ENCODE measurements around the gene CELF1.
"Not testable (repeated sequence)": the region's sequence is repeated elsewhere in the genome, so short reads cannot be mapped to it uniquely, and the experiment has no call there.

CELF1 gene

GRCh38 chr11:47573321-47573720, 20.4 kb upstream of the CELF1 start:
- no peak for DNase-seq

DNA sequence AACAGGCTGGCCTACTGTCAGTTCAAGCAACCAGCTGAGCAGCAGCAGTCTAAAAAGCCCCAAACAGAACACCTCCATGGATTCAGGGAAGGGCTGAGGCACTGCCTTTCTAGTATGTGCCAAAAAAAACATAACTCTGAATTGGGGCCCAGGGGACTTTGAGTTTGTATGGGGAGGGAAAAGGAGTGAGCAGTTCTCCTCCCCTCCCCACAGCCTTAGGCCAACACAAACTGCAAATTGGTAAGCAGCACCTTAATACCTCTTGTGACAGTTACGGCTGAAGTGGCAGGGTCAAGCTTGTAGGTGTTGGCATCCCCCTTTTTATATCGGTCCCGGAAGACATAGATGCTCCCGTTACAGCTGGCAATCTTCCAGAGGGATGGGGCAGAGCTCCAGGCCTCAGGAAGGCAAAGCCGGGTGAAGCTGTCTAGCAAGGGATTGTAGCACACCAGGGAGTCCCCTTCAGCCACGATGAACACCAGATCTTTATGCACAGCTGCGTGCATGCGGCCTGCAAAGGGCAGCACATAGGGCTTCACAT, 19.9 kb upstream of the CELF1 start:
- no peak for DNase-seq

GRCh38 chr11:47571895-47572294, 19.0 kb upstream of the CELF1 start:
- no peak for DNase-seq

GRCh38 chr11:47571357-47571729, 18.4 kb upstream of the CELF1 start:
- no peak for DNase-seq

GRCh38 chr11:47570651-47571356, 17.9 kb upstream of the CELF1 start:
- peak; percentile 57 to 84 (median 80) for DNase-seq

GRCh38 chr11:47569646-47570045, 16.7 kb upstream of the CELF1 start:
- DNase-seq: no peak

DNA sequence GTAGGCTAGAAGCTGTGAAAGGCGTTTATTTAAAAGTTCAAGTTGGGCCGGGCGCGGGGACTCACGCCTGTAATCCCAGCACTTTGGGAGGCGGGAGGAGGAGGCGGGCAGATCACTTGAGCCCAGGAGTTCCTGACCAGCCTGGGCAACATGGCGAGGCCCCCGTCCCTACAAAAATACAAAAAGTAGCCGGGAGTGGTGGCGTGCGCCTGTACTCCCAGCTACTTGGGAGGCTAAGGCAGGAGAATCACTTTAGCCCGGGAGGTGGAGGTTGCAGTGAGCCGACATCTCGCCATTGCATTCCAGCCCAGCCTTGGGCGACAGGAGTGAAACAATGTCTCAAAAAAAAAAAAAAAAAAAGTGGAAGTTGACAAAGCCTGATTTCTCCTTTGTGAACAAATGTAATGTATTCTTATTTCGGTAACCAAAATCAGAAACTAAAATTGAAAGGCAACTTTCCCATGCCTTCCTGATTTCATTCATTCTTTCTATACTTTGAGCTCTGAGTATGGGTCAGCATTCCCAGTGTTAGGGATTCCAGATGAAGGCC, 13.3 kb upstream of the CELF1 start:
- peak in 3 of 4 experiments; percentile 41 to 56 (median 49) for DNase-seq

- peak; percentile 81 to 94 (median 88) for DNase-seq
Measured at GRCh38 chr11:47565340-47566148, 12.6 kb upstream of the CELF1 start, which contains the start of gene PTPMT1. TSS of gene PTPMT1 (plus strand) at chr11:47565599. CDS start at chr11:47565623, 24 bp downstream.

DNA sequence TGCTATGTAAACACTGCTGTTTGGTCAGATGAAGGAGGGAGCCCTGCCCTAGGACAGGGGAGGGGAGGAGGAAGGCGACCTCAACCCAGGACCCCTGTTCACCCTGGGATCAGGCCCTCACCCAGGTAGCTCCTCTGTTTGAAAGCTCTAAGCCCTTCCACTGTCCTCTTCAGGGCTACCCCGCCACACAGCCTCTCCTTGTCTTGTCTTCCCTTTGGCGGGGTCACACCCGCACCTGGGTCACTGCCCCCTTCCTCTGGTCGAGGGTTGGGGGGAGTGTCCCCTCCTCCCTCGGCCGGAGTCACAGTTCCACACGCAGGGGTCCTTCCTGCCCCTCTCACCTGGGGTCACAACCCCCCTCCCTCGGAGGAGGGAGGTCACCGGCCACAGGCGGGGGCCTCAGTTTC, 12.0 kb upstream of the CELF1 start:
- DNase-seq: no peak

DNA sequence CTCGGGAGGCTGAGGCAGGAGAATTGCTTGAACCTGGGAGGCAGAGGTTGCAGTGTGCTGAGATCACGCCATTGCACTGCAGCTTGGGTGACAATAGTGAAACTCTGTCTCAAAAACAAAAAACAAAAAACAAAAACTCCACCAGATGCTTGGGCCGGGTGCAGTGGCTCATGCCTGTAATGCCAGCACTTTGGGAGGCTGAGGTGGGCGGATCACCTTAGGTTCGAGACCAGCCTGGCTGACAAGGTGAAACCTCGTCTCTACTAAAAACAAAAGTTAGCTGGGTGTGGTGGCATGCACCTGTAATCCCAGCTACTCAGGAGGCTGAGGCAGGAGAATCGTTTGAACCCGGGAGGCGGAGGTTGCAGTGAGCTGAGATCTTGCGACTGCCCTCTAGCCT, 11.4 kb upstream of the CELF1 start:
- not testable (repeated sequence) for DNase-seq

GRCh38 chr11:47562393-47562792, 9.5 kb upstream of the CELF1 start:
- DNase-seq: not testable (repeated sequence)

DNA sequence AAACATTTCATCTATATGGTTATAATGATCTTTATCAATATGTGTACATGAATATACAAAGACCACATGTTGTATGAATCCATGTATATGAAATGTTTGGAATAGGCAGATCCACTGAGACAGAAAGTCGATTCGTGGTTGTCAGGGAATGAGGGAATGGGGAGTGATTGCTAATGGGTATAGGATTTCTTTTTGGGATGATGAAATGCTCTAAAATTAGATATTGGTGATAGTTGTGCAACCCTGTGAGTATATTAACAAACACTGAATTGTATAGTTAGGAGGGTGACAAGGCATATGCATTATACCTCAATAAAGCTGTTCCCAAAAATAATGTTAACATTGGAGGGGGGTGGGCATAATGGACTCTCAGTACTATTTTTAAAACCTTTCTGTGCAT, 7.5 kb upstream of the CELF1 start:
- DNase-seq: no peak

GRCh38 chr11:47558695-47559094, 5.8 kb upstream of the CELF1 start:
- no peak for DNase-seq

DNA sequence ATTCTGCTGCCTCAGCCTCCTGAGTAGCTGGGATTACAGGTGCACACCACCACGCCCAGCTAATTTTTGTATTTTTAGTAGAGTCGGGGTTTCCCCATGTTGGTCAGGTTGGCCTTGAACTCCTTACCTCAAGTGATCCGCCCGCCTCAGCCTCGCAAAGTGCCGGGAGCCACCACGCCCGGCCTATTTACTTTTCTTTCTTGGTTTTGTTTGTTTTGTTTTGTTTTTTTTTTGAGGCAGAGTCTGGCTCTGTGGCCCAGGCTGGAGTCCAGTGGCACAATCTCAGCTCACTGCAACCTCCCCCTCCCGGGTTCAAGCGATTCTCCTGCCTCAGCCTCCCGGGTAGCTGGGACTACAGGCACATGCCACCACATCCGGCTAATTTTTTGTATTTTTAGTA, 4.1 kb upstream of the CELF1 start:
- not testable (repeated sequence) for DNase-seq

- DNase-seq: no peak
Measured at GRCh38 chr11:47553406-47553743, 443 bp upstream of the CELF1 start.

- DNase-seq: peak; percentile 32 to 65 (median 50)
Measured at GRCh38 chr11:47552056-47552565, 821 bp downstream of the CELF1 start.

DNA sequence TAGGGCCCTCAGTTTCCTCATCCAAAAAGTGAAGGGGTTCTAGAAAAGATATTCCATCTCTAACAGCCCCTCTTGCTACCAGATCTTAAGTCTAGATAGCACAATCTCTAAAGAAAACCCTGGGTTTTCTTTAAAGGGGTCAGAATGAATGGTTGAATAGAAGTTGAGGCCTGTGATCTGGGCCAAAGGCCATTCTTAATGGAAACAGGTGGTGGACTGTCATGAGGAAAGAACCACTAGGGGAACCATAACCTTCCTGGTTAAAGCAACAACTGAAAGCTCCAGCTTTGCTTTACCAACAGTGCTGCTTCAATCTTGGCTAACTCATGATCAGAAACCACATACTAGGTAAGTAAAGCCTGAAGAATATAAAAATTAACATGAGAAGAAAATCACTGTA, 1.8 kb downstream of the CELF1 start:
- DNase-seq: peak in 3 of 4 experiments; percentile 45 to 49 (median 47)

DNA sequence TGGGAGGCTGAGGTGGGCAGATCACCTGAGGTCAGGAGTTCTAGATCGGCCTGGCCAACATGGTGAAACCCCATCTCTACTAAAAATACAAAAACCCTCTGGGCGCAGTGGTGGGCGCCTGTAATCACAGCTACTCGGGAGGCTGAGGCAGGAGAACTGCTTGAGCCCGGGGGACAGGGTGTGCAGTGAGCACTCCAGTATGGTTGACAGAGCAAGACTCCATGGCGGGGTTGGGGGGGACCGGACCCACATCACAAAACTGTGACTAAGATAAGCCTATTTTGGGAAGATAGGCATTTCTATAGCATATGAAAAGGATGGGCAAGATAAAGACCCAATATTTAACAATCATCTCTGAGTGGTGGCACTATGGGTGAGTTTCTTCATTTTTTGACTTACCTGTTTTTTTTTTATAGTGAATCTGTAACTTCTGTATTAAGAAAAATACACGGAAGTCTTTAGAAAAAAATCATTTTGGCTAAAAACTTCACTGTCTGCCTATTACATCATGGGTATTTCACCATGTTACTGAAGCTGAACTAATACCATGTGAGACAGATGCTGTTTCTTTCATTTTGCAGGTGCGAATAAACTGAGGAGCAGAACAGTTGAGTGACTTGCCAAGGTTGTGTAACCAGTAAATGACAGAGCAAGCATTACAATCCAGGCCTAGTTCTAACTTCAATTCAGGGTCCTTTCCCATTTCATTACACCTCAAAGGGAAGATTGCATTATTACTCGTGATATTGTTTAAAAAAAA, 2.5 kb downstream of the CELF1 start:
- DNase-seq: peak in 3 of 4 experiments; percentile 18 to 66 (median 61)

DNA sequence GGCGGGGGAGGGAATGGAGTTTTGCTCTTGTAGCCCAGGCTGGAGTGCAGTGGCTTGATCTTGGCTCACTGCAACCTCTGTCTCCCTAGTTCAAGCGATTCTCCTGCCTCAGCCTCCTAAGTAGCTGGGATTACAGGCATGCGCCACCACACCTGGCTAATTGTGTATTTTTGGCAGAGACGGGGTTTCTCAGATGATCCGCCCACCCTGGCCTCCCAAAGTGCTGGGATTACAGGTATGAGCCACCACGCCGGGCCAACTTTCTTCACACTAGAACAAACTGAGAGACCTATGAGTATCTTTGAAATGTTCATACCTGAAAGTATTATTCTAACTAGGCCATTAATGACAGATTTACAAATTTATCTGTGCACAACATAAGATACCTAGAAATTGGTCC, 6.7 kb downstream of the CELF1 start:
- not testable (repeated sequence) for DNase-seq

GRCh38 chr11:47545298-47545697, 7.6 kb downstream of the CELF1 start:
- no peak for DNase-seq

DNA sequence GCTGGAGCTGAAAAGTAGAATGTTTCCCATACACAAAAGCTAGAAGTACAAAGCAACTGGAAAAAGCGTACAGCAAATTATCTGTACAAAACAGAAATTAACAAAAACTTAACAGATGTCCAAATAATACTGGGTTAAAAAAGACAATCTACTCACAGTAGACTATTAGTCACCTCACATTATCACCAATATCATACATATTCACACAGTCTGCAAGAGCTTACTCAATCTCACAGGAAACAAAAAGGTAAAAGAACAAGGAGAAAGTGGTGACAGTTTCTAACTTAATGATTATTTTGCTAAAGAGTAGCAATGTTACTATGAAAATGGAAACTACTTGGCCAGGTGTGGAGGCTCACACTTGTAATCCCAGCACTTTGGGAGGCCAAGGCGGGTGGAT, 11.9 kb downstream of the CELF1 start:
- DNase-seq: no peak

DNA sequence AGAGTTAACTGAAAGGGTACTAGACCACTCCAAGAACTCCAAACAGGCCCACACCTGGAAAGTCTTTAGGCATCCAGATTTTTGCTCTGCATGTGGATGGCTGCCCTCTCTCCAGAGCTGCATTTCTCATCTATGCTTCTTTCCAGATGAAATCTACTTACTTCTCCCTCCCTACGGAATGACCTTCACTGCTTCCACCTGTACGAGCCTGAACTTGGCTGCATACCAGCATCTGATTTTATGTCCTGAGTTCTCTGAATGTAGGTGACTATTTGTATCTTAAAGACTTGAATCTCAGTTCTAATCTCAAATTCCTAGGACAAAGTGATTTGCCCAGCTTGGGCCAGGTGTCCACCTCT, 13.3 kb downstream of the CELF1 start:
- no peak for DNase-seq

All from suppressor macrophage (primary cell).